ENCODE measurements around the gene BAAT.

GRCh38 chr9:101387871-101388506 lies 3.2 kb upstream of the BAAT start:
- no peak for TF ChIP-seq POLR2A (IDR thresholded peaks at IDR 0.05)
- TF ChIP-seq CTCF (IDR thresholded peaks at IDR 0.05): peak in 5 of 6 experiments; percentile 28 to 60 (median 40)

All from esophagus squamous epithelium (tissue), 4 donors.